HG03025 (cell line): ENCODE results near the gene LCE4A.
"Not testable (repeated sequence)": the region's sequence is repeated elsewhere in the genome, so short reads cannot be mapped to it uniquely, and the experiment has no call there.

Experiments
- ATAC-seq: cut with Tn5 transposase; IDR thresholded peaks from one replicate; pipeline ENCODE4 v1.9.1; 2021; ENCODE audit warnings: mild to moderate bottlenecking, moderate library complexity; ENCODE audit not compliant: unreplicated experiment, low FRiP score

Gene LCE4A, protein sequence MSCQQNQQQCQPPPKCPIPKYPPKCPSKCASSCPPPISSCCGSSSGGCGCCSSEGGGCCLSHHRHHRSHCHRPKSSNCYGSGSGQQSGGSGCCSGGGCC

DNA sequence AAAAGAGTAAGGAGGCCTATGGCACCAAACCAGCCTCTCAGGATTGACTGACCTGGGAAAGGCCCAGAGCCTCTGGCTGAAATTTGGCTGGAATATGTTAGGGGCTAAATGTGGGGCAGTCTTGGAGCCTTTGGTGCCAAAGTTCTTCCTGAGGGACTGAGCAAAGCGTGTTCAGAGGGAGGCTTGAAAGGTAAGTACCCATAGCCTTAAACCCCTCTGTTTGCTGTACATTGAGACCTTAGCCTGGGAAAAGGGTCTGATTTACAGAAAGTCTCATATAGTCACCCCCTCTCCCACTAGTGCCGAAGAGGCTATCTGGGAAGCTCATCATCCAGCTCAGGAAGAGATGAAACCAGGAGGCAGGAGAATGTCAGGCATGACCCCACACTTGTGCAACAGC, at the start of gene LCE4A:
LCE4A (plus strand) TSS at position 301 of the 400 bp plus-strand sequence. CDS start 916 bp downstream, outside the sequence.
- no peak for ATAC-seq

DNA sequence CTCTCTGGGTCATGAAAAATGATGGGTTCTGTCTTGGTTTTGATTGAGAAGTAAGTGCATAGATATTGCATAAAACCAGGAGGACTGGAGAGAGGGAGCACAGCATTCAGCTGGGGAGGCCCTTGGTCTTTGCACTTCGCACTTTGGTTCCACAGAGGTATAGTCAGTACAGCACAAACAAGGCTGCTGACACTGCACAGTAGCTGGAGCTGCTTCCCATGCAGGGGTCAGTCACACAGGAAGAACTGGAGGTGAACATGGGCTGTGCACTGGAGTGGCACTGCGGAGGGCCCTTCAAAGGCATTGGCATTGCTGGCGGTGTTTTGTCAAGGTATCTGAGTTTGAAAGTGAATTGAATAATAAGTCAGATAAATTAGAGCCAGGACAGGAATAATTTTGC, 49.3 kb upstream of the LCE4A start:
- ATAC-seq: no peak

DNA sequence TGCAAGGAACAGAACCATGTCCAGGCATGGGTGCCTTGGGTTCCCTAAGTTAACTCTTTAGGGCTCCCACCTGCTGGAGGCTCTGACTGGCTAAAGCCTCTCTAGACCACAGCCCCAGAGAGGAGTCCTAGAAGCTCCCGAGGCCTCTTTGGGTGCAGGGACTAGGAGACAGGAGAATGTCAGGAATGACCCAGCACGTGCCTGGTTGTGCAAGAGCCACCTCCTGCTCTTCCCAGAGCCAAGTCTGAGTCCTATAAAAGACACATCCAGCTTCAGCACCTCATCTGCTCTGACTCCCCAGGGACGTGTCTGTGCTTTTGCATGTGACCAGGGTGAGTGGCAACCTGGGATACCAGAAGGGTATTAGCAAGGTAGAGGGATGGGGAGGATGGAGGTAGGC, 44.9 kb upstream of the LCE4A start, which contains the start of gene LCE2D:
LCE2D (plus strand) TSS at position 283 of the 400 bp plus-strand sequence. CDS start 726 bp downstream, outside the sequence.
- no peak for ATAC-seq

DNA sequence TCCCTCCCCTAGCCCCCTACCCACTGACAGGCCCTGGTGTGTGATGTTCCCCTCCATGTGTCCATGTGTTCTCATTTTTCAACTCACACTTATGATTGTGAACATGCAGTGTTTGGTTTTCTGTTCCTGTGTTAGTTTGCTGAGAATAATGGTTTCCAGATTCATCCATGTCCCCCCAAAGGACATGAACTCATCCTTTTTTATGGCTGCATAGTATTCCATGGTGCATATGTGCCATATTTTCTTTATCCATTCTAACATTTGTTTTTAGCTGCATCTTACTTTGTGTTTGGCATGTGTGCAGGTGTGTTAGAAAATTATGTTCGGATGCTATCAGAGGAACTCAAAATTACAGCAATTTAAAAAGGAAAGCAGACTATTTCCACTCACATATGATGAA, 41.8 kb upstream of the LCE4A start:
- not testable (repeated sequence) for ATAC-seq

DNA sequence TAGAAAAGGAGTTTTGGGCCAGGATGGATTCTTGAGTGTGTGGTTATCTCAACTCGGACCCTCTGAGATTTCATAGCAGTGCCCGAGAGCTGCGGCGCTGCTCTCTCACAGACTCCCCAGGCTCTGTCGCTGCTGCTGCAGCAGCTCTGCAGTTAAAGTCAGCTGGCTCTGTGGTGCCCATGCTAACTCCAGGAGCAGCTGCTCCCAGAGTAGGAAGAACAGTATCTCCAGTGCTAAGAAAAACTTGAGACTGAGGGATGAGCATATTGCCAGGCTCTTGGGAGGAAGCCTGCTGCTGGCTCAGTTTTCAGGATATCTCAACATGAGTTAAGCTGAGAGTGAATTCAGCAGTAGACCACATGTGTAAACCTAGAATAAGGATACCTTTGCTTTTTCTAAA, 40.3 kb upstream of the LCE4A start:
- ATAC-seq: no peak

DNA sequence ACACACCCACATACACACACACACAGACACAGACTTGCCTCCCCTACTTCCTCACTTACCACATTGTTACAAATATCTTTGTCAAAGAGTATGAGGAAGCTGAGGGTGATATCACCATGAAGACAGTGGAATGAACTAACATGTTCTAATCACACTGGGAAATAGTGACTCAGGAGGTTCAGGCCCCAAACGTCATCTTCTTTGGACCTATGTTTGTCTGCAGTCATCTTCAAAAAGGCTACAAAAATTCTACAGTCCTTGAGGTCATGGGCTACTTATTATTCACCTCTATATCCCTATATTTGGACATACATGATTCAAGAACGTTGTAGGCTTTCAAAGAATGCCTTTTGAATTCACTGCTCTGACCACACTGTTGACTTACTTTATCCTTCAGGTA, 34.9 kb upstream of the LCE4A start:
- ATAC-seq: no peak

DNA sequence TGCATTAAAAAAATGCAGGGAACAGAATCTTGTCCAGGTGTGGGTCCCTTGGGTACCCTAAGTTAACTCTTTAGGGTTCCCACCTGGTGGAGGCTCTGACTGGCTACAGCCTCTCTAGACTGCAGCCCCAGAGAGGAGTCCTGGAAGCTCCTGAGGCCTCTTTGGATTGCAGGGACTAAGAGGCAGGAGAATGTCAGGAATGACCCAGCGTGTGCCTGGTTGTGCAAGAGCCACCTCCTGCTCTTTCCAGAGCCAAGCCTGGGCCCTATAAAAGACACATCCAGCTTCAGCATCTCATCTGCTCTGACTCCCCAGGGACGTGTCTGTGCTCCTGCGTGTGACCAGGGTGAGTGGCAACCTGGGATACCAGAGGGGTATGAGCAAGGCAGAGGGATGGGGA, 33.0 kb upstream of the LCE4A start, which contains the start of gene LCE2C:
LCE2C (plus strand) TSS at position 297 of the 400 bp plus-strand sequence. CDS start 737 bp downstream, outside the sequence.
- ATAC-seq: not testable (repeated sequence)

DNA sequence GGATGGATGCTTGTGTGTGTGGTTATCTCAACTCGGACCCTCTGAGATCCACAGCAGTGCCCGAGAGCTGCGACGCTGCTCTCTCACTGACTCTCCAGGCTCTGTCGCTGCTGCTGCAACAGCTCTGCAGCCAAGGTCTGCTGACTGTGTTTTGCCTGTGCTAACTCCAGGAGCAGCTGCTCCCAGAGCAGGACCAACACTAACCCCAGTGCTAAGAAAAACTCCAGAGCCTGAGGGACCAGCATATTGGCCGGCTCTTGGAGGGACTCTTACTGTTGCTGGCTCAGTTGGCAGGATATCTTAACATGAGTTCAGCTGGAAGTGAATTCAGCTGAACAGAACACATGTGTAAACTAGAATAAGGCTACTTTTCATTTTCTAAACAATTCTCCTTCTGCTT, 28.5 kb upstream of the LCE4A start:
- ATAC-seq: no peak

DNA sequence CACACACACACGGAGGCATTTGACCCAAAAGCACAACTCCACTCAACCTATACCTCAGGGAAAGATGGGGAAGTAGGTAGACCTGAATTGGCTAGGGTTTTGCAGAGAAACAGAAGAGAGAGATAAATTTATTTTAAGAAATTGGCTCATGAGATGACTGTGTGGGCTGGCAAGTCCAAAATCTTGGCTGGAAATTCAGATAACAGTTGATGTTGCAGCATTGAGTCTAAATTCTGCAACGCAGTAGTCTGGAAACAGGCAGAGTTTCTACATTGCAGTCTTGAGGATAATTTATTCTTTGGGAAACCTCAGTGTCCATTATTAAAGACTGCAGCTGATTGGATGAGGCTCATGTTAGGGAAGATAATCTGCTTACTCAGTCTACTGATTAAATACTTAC, 26.3 kb upstream of the LCE4A start:
- no peak for ATAC-seq

DNA sequence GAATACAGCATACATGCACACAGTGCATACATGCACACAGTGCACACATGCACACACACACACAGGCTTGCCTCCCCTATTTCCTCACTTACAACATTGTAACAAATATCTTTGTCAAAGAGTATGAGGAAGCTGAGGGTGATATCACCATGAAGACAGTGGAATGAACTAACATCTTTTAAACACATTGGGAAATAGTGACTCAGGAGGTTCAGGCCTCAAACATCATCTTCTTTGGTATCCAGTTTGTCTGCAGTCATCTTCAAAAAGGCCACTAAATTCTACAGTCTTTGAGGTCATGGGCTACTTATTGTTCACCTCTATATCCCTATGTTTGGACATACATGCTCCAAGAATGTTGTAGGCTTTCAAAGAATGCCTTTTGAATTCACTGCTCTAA, 24.1 kb upstream of the LCE4A start:
- no peak for ATAC-seq

DNA sequence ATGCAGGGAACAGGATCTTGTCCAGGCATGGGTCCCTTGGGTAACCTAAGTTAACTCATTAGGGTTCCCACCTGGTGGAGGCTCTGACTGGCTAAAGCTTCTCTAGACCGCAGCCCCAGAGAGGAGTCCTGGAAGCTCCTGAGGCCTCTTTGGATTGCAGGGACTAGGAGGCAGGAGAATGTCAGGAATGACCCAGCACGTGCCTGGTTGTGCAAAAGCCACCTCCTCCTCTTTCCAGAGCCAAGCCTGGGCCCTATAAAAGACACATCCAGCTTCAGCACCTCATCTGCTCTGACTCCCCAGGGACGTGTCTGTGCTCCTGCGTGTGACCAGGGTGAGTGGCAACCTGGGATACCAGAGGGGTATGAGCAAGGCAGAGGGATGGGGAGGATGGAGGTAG, 22.1 kb upstream of the LCE4A start, which contains the start of gene LCE2B:
LCE2B (plus strand) TSS at position 301 of the 400 bp plus-strand sequence. CDS start 721 bp downstream, outside the sequence.
- ATAC-seq: not testable (repeated sequence)

DNA sequence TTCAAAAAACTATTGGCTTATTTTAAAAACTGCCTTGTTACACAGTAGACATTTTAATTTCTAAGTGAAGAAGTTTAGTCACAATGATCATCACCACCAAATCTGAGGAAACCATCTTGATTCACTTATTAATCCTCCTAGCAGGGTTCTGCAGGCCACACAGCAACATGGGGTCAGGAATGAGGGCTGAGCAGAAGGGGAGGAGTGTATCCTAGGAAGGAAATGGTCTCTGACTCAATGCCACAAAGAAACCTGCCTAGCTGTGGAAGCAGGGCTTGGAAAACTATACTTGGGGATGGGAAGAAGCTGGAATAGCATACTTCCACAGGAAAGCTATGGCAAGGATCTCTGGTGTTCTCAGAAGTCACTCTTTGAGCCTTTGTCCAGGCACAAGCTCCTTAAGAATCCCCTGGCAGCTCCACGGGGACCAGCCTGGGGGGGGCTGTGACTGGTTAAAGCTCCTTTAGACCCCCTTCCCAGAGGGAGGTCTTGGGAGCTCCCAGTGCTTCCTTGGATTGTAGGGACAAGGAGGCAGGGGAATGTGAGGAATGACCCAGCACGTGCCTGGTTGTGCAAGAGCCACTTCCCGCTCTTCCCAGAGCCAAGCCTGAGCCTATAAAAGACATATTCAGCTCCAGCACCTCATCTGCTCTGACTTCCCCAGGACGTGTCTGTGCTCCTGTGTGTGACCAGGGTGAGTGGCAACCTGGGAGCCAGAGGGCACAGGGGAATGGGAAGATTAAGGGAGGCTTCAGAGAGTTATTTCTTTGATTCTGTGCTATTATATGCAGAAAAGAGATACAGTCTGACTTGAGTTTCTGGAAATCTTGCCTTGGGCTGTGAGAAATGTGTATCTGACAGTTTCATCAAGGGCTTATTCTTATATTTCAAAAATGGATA, 10.0 kb upstream of the LCE4A start, which contains the start of gene LCE2A:
LCE2A (plus strand) TSS at position 645 of the 900 bp plus-strand sequence. CDS start 557 bp downstream, outside the sequence.
- ATAC-seq: no peak

DNA sequence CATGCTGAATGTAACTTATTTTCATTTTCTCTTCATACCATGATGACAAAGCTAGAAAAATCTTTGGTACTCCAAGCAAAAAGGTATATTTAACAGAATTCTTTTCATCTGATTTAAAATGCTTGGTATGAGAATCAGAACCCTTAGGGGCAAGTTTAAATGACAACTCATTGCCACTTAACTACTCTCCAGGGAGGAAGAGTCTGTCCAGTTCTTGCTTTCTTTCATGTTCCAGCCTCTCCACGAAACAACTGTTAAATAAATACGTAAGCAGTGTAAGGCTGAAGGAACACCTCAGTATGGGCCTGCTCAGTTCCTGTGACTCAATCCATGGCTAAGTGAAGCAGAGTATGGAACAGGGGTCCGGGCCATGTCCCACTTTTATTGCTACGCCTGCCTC, 8.2 kb upstream of the LCE4A start:
- no peak for ATAC-seq

DNA sequence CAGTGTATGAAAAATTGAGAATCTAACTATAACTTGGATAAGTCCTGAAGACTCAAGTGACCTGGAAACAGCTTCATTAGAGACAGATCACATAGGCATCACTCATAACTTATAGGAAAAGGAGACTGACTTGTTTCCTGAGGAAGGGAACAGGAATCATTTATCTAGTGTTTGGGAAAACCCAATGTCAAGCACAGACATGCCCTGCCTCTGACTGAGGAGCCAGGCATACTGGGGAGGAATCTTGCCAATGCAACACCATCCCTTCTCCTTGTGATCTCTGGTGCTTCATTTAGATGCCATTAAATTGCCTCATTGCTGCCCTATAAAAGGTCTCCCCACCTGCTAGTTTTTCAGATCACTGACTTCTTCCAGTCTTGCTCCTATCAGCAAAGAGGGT, 10.3 kb downstream of the LCE4A start:
- ATAC-seq: no peak

DNA sequence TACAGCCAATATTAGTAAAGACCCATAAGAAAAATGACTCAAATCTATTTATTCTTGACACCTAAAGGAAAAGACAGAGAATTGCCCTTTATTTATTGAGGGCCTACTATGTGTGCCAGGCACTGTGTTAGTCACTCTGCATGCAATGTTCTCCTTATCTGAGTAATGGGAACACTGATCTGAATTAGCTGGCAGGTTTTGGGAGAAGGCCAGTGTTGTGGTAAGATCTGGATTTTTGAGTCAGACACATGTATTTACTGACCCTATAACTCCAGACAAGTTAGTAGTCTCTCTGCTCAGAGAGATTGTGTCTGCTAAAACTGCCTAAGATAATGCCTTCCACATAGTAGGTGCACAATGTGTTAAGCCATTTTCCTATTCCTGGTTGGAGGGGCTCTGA, 17.3 kb downstream of the LCE4A start:
- ATAC-seq: no peak

DNA sequence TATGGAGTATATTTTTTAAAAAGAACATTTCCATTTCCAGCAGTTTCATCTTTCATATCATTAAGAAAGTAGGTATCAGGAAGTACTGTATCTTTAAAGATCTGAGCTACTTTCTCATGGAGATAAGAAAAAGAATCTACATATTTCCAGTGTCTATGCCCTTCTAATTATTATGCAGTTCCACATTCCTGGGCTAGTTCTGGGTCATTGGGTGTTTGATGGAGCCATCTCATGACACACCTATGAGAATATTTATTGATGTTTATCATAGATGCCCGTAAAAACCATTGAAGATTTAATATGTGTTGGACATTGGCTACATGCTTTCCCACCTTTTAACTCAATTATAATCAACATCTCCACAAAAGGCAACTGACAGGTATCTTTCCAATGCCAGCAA, 21.0 kb downstream of the LCE4A start:
- ATAC-seq: no peak

DNA sequence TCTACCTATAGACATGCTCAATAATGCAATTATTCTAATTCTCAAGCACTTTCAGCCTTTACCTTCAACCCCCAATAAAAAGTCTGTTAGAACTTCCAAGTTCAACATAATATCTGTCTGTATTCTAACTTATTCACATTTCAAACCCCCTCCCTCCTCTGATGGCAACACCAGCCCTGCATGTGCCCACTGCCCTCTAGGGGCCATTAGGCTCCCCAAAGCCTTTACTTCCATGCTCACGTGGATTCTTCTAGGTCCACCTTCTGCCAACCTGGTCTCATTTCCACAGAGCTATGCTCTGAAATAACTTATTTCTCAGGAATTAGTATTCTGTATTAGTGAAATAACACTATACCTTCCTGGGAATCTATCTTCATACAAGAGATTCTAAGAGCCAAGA, 27.7 kb downstream of the LCE4A start:
- no peak for ATAC-seq

DNA sequence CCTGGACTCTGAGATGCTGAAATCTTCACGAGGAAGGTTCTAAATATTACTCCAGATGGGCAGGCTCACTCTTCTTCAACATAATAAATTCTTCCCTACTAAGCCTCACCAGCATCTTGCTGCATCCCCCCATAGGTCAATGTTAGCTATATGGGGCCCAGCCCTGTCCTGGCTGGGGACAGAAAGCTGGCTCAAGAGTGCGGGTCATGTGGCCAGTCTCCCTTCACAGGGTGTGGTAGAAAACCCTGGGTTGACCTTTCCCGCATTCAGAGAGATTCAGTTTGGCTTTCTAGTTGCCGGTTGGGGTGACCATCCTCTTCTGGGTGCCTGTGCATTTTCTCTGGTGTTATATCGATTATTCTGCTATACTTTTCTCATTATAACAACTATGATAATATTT, 30.0 kb downstream of the LCE4A start:
- no peak for ATAC-seq

DNA sequence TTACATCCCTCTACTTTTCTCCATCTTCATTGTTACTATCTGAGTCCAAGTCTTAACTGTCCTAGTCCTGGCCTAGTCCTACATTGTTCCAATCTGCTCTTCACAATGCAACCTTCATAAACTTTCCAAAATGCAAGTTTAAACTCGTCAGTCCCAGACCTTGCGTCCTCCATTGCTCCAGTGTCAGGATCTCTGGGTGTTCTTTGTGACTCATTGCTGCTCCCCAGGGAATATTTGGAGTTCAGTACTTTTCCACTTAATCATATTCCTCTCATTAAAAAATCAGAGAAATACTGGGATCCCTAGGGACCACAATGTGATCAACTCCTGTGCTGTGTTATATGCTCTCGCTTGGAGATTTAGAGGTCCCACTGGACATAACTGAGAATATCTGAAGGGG, 31.9 kb downstream of the LCE4A start:
- no peak for ATAC-seq

DNA sequence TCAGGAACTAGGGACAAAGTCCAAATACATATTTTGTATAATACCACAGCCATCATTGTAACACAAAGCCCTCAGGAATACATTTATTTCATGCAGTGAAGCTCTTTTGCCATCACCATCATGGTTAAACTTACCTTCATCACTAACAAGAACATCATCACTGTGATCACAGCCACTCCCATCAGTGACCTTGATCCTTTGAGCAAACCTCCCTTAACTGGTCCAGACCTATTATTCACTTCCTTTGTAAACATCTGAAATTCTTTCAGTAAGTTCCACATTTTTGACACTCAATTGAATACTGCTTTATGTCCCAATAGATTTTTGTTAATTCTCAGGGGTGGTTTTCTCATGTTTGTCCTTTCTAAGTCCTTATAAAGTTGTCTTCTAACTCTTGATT, 33.7 kb downstream of the LCE4A start:
- no peak for ATAC-seq

DNA sequence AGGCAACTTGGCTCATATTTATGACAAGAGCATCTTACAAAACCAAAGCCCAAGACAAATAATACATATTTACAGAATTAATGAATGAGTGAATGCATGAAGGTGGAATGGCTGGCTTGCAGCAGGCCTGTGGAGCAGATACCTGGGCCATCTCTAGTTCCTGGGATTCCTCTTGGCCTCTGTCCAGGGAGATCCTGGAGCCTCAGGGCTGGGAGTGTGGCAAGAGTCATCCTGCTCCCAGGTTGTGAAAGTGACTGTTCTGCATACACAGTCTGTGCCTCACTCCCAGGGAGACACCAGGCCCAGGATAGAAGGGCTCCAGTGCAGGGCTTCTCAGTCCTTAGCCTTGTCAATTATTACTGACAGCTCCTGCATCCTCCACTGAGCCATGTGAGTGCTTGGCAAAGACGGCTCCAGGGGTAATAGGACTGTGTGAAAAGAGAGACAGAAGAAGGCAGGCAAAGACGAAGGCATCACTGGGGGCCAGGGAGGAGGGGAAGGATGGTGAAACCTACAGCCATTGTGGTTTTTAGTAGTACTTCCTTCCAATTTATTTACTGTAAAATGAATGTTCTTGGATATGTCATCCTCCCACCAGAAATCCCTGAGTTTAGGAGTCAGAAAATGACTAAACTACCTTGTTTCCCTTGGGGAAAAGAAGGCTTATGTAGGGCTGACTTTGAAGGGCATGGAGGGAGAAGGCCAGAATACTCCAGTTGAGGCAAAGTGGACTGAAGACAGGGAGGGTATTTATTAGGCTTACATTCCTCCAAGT, 35.6 kb downstream of the LCE4A start:
- no peak for ATAC-seq
